ENCODE measurements around the gene RAD51D.
"Not testable (repeated sequence)": the region's sequence is repeated elsewhere in the genome, so short reads cannot be mapped to it uniquely, and the experiment has no call there.

GRCh38 chr17:35090707-35091106 is 29.0 kb downstream of the RAD51D start:
- not testable (repeated sequence) for TF ChIP-seq ZNF184, OVOL3 (tag by site-specific recombination; IDR thresholded peaks at IDR 0.05)
- TF ChIP-seq, protein P1, sequence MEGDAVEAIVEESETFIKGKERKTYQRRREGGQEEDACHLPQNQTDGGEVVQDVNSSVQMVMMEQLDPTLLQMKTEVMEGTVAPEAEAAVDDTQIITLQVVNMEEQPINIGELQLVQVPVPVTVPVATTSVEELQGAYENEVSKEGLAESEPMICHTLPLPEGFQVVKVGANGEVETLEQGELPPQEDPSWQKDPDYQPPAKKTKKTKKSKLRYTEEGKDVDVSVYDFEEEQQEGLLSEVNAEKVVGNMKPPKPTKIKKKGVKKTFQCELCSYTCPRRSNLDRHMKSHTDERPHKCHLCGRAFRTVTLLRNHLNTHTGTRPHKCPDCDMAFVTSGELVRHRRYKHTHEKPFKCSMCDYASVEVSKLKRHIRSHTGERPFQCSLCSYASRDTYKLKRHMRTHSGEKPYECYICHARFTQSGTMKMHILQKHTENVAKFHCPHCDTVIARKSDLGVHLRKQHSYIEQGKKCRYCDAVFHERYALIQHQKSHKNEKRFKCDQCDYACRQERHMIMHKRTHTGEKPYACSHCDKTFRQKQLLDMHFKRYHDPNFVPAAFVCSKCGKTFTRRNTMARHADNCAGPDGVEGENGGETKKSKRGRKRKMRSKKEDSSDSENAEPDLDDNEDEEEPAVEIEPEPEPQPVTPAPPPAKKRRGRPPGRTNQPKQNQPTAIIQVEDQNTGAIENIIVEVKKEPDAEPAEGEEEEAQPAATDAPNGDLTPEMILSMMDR (tag by site-specific recombination; IDR thresholded peaks at IDR 0.05) = not testable (repeated sequence)
